ENCODE results near the gene KIAA0825.
"Not testable (repeated sequence)": the region's sequence is repeated elsewhere in the genome, so short reads cannot be mapped to it uniquely, and the experiment has no call there.

Gene KIAA0825

DNA sequence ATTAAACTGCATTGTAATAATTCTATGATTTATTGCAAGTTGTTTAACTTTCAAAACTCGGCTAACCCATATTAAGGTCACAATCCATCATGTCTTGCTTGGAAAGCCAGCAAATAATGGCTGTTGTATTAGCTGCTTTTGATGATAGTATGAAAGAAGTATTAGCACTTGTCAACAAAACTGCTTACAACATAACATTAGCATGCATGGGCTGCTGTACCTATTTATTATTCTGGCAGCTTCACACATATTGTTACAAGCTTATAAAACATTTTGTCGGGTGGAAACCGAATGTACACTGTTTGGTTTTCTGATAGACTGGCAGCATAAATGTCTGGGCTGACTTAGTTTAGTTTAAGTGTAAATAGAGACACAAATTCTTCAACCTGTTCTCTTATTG lies 378.3 kb downstream of the KIAA0825 start:
- no peak for DNase-seq

DNA sequence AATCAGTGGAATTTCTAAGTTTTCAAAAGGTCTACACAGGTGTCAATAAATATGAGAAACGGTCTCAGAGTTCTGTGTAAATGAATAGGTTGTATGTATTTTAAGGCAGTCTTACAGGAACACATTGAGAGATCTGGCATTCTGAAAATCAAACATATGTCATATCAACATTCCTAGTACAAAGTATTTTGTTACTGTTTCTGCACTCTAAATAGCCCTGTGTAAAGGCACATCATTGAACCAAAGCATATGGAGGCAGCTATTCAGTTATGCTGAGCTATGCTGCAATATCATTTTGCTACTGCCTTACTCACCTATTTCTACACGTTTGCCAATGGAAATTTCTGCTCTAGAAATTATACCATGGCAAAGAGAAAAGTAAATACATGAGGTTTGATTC lies 379.1 kb downstream of the KIAA0825 start:
- DNase-seq = no peak

DNA sequence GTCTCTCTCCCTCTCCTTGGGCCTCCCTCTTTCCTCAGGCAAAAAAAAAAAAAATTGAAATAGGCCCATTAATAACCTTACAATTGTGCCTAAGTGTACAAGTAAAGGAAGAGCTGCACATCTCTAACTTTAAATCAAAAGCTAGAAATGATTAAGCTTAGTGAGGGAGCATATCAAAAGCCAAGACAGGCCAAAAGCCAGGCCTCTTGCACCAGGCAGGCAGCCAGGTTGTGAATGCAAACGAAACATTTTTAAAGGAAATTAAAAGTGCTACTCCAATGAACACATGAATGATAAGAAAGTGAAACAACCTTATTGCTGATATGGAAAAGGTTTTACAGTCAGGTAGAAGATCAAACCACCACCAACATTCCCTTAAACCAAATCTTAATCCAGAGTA lies 383.4 kb downstream of the KIAA0825 start:
- no peak for DNase-seq

GRCh38 chr5:94228791-94229190 lies 389.6 kb downstream of the KIAA0825 start:
- DNase-seq = no peak

DNA sequence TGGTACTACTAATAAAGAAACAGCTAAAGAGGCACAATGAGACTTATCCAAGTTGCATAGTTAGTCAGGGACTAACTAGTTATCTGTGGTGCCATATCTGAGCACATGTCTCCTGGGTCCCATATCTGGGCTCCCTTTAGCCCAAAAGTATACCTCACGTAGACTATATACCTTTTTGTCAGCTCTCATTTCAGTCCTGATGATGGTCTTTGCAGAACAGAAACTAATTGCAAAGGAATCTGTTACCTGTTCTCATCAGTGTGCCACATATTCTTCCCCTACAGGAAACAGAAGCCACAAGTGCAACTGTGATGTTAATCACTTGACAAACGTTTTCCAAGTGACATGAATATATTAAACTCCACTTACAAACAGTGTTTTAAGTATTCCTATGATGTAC lies 395.2 kb downstream of the KIAA0825 start:
- DNase-seq = no peak

GRCh38 chr5:94218374-94218773 lies 400.0 kb downstream of the KIAA0825 start:
- no peak for DNase-seq

GRCh38 chr5:94217745-94218144 lies 400.7 kb downstream of the KIAA0825 start:
- DNase-seq = no peak

DNA sequence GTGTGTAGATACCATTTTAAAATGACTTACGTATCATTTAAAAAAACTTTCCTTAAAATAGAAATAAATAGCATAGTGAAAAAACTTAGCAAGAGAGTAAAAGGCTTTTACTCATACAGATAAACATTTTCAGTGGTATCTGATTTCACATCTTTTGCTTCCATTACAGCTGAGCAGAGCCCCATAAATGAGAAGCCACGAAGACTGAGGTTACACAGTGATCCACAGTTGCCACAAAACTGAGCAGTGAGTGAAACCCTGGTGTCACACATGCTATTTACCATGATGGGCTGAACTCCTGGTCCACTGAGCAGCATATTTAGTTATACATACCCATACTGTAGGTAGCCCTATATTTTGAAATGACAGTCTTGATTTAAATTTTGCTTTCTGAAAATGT lies 401.2 kb downstream of the KIAA0825 start:
- no peak for DNase-seq

- no peak for DNase-seq
These were observed 405.9 kb downstream of the KIAA0825 start for GRCh38 chr5:94212476-94212875.

- no peak for DNase-seq
These were observed 408.5 kb downstream of the KIAA0825 start for GRCh38 chr5:94209774-94210355.

DNA sequence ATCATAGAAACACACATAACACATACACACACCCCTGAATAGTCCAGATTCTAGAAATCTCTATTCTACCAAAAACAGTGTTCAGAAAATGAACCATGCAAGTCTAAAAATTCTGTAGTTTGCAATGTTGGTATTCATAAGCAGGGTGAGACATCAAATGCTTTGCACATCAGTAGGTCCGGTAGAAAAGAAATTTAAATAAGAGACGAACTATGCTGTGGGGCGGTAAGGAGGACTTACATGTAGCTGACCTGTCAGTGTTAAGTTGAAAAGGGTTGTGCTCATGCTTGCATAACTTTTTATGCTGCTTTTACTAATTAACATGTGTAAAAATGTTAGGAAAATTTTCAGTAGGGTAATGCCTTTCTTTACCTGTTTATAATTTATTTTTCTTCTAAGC lies 409.1 kb downstream of the KIAA0825 start:
- no peak for DNase-seq

DNA sequence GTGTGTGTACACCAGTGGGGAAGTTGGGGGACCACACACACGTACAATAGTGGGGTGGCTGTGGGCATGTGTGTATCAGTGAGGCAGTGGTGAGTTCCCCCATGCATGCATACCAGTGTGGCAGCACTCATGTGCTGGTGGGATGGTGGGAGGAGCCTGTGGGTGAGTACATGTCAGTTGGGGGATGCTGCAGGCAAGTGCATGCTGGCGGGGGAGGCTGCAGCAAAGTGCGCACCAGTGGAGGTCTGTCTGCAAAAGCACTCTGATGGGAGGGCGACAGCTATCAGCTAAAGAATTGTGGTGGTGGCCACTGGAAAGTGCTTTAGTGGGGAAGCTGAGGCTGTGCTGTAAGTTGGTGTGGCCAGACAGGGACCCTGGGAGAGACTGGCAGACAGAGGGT lies 418.8 kb downstream of the KIAA0825 start:
- DNase-seq = no peak

DNA sequence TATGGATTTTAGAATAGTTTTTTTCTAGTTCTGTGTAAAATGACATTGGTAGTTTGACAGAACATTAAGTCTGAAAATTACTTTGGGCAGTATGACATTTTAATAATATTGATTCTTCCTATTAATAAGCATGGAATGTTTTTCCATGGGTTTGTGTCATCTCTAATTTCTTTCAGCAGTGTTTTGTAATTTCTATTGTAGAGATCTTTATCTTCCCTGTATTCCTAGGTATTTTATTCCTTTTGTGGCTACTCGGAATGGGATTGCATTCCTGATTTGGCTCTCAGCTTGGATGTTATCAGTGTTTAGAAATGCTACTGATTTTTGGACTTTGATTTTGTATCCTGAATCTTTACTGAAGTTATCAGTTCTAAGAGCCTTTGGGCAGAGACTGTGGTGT lies 420.4 kb downstream of the KIAA0825 start:
- DNase-seq = no peak

GRCh38 chr5:94196953-94197352 lies 421.5 kb downstream of the KIAA0825 start:
- no peak for DNase-seq

DNA sequence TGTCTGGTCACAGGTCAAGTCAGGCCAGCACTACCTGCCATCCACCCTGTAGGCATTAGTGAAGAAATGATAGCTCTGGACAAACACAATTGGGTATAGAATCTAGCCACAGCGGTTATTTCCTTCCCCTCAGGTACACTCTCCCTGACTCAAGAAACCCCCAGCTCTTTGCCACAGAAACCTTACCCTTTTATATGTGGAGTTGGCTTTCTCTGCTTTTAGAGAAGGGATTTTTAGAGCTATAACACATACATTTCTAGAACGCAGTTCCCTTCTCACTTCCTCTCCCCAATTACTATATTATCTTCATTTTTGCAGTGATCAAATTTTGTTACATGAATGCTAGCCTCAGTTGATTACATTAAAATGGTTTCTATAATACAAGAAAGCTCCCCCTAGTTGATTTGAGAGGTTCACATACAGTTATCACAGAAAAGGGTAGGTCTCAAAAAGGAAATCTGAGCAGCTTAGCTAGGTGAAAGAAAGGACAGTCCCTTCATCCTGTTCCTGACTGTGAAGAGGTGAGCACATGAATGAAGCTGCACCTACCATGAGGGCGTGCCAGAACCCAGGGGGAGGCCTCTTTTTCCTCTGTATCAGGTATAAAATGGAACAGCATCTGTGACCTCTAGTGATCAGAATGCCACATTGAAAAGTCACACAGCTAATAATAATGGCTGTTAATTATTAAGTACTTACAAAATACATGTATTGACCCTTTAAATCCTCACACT lies 425.6 kb downstream of the KIAA0825 start:
- no peak for DNase-seq

- DNase-seq = no peak
These were observed 426.8 kb downstream of the KIAA0825 start for GRCh38 chr5:94191604-94192003.

DNA sequence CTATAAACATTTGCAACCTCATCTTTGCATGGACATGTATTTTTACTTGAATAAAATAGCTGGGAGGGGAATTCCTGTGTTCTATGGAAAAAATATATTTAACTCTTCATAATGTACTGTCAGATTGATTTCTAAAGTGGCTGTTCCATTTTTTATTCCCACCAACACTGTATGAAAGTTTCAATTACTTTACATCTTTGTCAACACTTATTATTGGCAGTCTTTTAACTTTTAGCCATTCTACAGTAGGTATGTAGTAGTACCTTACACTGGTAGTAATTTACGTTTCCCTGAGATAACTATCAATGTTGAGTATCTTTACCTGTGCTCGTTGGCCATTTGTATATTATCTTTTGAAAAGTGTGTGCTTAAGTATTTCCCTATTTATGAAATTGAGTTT lies 429.7 kb downstream of the KIAA0825 start:
- no peak for DNase-seq

DNA sequence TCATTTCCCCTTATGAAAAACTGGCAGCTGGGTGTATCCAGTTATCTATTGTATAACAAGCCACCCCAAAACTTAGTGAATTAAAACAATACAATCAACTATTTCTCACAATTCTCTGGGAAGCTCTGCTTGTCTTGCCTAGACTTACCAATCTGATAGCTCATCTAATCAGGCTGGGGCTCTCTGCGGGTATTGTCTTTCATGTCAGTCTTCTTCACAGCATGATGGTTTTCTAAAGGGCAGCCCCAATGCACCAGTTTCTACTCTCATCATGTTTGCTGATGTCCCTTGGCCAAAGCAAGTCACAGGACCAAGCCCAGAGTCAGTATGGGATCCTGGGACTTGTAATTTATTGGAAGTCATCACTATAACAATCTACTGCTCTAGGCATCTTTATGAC lies 433.5 kb downstream of the KIAA0825 start:
- DNase-seq = no peak

DNA sequence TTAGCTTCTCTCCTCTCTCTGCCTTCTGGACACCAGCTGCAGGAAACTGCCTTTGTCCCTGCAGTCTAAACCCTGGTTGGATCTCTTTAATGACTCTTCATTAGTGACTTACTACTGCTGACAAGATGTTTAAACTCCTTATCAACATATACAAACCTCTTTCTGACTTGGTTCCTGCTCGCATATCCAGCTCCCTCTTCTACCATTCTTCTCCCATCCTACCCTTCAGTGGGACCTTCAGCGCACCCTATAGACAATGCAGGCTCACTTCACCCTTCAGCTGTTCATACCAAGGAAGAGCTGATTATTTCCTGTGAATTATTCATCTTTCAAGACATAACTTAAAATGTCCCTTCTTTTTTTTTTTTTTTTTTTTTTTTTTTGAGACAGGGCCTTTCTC lies 436.5 kb downstream of the KIAA0825 start:
- DNase-seq = no peak

- DNase-seq = no peak
These were observed 437.6 kb downstream of the KIAA0825 start for GRCh38 chr5:94180761-94181160.

GRCh38 chr5:94175912-94176311 lies 442.5 kb downstream of the KIAA0825 start:
- DNase-seq = no peak

GRCh38 chr5:94174748-94175411 lies 443.5 kb downstream of the KIAA0825 start:
- DNase-seq = no peak

DNA sequence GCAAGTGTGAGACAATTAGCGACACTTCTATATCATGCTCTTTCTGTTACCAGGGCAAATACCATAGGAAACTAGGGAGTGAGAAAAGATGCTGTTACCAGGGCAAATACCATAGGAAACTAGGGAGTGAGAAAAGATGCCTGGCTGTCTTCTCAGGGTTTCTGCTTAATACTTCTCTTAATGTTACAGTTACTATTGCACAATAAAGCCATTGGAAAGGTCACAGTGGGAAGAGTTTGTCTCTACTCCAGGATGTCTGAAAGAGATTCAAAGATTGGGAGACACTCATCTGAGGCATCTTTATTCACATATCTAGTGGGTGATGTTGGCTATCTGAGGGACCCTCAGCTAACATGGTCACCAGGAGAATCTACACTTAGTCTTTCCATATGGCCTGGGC lies 445.3 kb downstream of the KIAA0825 start:
- no peak for DNase-seq

DNA sequence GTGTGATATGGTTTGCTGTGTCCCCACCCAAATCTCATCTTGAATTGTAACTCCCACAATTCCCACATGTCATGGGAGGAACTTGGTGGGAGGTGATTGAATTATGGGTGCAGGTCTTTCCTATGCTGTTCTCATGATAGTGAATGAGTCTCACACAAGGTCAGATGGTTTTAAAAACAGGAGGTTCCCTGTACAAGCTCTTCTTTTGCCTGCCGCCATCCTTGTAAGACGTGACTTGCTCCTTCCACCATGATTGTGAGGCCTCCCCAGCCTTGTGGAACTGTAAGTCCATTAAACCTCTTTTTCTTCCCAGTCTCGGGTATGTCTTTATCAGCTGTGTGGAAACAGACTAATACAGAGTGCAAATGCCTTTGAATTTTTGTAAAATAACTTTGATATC lies 447.3 kb downstream of the KIAA0825 start:
- DNase-seq = not testable (repeated sequence)

All from GDM1 (cell line).